Keratinocyte (primary cell): ENCODE measurements around the gene EXOSC1.

Source experiments
- EZH2 ChIP-seq: IDR thresholded peaks from one replicate; pipeline ENCODE4 v1.6.1; 2012; ENCODE audit warnings: inconsistent platforms, mild to moderate bottlenecking, low read length, moderate library complexity
- TF ChIP-seq, protein P1 (sequence below), 3 experiments: IDR thresholded peaks in 1 of 3; conservative IDR thresholded peaks in 1 of 3; optimal IDR thresholded peaks in 1 of 3; 2 replicates in 2 of 3; 3 replicates in 1 of 3; pipeline versions ENCODE3 to v1.5.1; 2011; ENCODE audit warnings: low read length in 3 of 3, mild to moderate bottlenecking in 3 of 3, moderate library complexity in 2 of 3, control low read depth in 1 of 3, inconsistent platforms in 1 of 3; ENCODE audit not compliant: insufficient read depth in 2 of 3; ENCODE audit errors: extremely low read depth in 1 of 3

DNA sequence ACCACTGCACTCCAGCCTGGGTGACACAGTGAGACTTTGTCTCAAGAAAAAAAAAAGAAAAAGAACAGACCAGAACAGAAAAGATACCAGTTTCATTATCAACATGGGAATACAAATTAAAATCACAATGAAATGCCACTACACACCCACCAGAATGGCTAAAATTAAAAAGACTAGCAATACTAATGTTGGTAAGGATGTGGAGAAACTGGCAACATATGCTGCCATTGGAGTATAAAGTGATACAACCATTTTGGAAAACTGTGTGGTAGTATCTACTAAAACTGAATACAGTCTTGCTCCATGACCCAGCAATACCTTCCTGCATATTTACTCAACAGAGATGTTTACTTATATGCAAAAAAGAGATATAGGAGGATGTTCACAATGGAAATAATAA, 41.8 kb downstream of the EXOSC1 start:
- TF ChIP-seq, protein P1, sequence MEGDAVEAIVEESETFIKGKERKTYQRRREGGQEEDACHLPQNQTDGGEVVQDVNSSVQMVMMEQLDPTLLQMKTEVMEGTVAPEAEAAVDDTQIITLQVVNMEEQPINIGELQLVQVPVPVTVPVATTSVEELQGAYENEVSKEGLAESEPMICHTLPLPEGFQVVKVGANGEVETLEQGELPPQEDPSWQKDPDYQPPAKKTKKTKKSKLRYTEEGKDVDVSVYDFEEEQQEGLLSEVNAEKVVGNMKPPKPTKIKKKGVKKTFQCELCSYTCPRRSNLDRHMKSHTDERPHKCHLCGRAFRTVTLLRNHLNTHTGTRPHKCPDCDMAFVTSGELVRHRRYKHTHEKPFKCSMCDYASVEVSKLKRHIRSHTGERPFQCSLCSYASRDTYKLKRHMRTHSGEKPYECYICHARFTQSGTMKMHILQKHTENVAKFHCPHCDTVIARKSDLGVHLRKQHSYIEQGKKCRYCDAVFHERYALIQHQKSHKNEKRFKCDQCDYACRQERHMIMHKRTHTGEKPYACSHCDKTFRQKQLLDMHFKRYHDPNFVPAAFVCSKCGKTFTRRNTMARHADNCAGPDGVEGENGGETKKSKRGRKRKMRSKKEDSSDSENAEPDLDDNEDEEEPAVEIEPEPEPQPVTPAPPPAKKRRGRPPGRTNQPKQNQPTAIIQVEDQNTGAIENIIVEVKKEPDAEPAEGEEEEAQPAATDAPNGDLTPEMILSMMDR (optimal IDR thresholded peaks at IDR 0.05 in 1 of 3, IDR thresholded peaks at IDR 0.05 in 1 of 3, conservative IDR thresholded peaks at IDR 0.05 in 1 of 3; ENCODE audit: extremely low read depth in 1 of 3, insufficient read depth in 2 of 3, low read length in 3 of 3), result no peak
- TF ChIP-seq EZH2, result no peak
